ENCODE data around the gene LRSAM1.

Gene LRSAM1

GRCh38 chr9:127550751-127551150, 99.4 kb downstream of the LRSAM1 start:
- DNase-seq (ENCODE audit: low read depth in 2 of 2) = no peak
